GM19099 (cell line): ENCODE data around the gene DCAF17.
A peak's percentile ranks its signal among the peaks of the same experiment; 100 is the strongest.

Experiments
- POLR2A ChIP-seq: IDR thresholded peaks from 3 replicates; pipeline ENCODE4 v1.6.1; 2011; ENCODE audit warnings: low read depth; ENCODE audit not compliant: insufficient read length; ENCODE audit errors: extremely low read depth

DCAF17 gene

DNA sequence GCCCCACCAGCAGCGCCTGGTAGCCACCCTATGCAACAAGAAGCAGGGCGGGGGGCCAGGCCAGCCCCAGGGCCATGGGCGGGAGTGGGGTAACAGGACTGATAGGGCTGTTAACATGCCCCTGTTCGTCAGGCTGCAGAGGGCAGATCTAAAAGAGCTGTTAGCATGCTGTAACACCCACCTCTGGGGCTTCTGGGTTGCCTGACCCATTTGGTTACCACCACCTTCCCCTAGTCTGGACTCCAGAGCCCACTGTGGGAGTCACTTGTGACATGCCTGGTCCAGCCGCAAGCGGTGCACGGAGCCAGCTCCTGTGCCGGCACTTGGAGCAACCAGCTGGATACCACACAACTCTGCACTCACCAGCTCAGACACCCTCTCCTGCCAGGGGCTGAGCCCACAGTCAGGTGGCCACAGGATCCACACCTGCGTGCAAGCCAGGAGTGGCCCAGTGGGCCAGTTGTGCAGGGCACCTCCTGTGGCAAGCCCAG lies 2.3 kb upstream of the DCAF17 start:
- no peak for TF ChIP-seq POLR2A

DNA sequence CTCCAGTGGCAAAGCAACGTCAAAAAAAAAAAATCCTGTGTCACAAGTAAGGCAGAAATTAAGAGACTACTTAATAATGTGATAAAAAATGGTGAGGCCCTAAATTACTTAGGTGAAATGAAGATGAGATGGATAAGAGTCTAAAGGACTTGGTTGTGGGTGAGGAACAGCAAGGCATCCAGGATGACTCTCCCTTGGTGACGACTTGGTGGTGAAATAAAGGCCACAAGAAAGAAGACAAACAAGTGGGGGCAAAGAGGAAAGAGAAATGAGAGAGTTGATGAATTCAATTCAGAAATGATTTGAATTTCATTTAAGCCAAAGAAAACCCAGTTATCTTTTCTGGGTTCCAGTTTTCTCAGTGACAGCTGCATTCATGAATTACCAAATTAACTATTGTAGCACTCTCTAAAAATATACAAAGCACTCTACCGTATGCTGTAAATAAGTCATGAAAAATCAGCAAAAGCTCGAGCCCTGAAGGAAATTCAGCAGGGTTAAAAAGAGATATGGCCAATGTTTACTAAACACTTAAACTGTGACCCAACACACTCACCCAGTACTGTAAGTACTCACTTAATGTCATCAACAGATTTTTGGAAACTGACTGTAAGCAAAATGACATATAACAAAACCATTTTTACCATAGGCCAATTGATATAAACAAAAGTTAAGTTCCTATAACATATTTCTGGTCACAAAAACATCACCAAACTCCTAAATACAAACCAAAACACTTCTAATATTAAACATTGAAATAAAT lies 1.6 kb upstream of the DCAF17 start:
- no peak for TF ChIP-seq POLR2A

DNA sequence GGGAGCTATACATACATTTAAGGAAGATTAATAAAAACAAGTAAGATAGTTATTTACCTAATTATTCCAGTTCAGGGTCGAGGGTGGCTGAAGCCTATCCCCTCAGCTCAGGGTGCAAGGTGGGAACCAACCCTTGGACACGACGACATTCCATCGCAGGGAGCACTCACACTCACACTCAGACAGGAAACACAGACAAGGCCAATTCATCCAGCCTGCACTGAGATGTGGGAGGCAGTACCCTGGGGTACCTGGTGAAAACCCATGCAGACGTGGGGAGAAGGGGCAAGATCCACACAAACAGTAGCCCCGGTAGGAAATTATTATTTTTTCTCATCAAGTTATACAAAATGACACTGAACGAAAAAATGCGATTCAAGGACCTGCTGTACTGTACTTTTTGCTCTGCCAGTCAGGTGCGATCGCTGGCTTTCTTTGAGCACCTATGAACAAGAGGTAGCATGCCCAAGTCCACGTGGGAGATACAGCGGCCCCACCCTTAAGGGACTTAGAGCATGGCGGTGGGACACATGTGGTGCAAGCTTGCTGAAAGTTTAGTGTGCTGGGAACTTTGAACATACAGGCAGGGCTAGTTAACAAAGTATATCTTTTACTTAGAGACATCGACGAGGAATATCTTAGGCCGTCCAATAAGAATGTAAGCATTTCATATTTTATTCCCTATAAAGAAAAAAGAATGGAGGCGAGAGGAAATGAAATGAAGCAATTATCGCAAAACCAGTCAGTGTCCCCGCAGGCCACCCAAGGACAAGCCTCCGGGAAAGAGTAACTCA lies 860 bp upstream of the DCAF17 start:
- TF ChIP-seq POLR2A: no peak

DNA sequence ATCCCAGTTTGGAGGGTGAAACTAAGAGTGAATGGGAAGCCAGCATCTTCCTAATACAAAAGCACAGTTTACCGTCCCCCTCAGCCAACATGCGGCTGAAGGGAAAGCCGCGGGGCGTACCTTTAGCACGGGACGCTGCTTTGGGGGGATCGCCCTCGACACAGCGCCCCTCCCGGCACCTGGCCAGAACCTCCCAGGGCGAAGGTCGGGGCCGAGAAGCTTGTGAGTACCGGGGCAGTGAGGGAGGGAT lies 338 bp upstream of the DCAF17 start, which contains the start of gene METTL8:
TSS of gene METTL8 (minus strand) at position 228 of the 250 bp plus-strand sequence. CDS start 41,805 bp downstream, outside the sequence.
- TF ChIP-seq POLR2A: peak; percentile 73

DNA sequence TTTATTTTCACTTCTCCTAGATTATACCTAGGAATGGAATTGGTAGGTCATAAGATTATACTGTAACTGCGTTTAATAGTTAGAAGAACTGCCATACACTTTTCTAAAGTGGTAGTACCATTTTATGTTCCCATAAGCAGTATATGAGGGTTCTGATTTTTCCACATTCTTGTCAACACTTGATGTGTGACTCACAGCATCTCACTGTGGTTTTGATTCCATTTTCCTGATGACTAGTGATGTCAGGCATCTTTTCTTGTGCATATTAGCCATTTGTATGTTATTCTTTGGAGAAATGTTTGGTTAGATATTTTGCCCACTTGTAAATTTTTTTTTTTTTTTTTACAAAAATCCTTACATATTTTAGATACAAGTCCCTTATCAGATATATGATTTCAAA lies 2.3 kb downstream of the DCAF17 start:
- no peak for TF ChIP-seq POLR2A

DNA sequence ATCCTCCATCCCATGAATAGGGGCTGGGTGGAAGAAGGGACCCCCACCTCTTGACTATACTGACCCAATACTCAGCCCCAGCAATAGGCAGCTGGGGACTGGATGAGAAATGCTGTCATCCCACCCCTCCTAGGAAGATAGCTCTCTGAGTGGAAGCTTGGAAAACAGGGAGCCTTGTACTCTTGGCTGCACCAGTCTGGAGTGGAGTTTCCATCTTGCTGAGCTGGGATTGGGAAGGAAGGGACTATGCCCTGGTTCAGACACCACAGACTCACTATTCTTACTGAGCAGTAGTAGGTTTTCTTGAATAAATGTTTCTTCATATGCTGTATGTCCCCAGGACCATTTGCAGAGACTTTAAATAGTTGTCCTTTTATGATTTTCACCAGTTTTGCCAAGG lies 7.4 kb downstream of the DCAF17 start:
- TF ChIP-seq POLR2A: no peak

DNA sequence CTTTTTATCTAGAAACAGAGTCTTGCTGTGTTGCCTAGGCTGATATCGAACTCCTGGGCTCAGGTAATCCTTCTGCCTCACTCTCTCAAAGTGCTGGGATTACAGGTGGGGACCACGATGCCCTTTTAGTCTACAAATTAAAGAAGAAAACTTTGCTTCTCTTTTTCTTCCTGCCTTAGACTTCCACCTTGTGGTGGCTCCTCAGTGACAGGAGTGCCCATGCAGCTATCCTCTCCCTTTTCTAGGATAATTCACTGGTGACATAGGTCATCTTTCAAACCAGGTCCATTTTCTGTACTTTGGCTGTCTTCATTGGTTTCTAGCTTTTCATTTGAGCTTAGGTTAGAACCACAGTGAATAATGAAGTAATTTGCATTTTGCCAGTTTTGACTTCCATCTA lies 13.6 kb downstream of the DCAF17 start:
- no peak for TF ChIP-seq POLR2A

DNA sequence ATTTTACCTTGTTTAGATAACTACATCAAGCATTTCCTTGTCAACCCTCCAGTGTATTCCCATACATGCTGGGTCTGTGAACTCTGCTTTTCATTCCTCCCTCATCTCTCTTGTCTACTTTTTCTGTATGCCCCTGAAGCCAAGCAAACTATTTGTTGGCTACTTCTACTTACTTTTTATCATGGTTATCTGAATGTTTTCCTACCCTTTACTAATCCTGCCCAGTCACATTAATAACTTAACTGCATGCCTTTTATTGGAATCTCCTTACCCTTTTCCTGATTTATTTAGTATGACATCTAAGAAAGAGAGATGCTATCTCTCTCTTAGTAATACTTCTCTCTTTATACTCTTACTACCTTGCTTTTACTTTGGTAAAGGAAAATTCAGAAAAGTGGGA lies 17.0 kb downstream of the DCAF17 start:
- no peak for TF ChIP-seq POLR2A

DNA sequence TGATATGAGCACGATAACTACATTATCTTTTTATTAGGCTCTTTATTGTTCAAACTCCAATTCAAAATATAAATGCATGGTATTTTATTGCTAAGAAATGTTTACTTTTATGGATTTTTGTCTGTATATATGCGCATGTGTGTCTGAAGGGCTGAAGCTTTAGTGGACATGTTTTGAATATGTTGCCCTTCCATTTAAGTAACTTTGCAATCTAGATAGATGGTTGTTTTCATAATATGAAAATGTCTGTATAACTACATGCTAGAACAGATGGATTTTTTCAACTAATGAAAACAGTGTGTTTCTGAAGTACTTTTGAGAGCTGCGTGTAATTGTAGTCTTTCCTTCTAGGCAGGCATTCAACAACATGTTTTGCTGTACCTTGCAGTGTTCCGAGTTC lies 18.7 kb downstream of the DCAF17 start:
- TF ChIP-seq POLR2A: no peak

DNA sequence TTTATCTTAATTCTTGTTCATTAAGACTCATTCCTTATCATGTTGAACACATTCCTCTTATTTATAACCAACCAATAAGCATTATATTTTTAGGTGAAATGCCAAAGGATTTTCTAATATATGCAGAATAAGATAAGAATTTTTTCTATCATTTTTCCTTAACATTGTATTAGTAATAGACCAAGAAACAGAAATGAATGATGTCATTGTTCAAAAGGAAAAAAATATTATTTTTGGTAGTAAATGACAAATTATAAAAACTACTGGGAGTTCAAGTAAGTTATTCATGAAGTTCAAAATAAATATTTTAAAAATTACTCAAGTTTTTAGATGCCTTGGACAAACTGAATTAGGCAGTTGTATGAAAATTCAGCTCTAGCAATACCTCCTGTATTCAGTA lies 25.5 kb downstream of the DCAF17 start:
- no peak for TF ChIP-seq POLR2A

DNA sequence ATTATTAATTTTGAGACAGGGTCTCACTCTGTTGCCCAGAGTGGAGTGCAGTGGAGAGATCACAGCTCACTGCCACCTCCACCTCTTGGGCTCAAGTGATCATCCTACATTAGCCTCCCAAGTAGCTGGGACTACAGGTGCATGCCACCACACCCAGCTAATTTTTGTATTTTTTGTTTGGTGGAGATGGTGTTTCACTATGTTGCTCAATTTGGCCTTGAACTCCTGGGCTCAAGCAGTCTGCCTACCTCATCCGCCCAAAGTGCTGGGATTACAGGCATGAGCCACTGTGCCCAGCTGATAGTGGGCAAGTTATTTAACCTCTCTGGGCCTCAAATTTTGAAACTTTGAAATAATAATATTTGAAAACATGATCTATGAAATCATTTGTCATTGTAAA lies 26.5 kb downstream of the DCAF17 start:
- no peak for TF ChIP-seq POLR2A

DNA sequence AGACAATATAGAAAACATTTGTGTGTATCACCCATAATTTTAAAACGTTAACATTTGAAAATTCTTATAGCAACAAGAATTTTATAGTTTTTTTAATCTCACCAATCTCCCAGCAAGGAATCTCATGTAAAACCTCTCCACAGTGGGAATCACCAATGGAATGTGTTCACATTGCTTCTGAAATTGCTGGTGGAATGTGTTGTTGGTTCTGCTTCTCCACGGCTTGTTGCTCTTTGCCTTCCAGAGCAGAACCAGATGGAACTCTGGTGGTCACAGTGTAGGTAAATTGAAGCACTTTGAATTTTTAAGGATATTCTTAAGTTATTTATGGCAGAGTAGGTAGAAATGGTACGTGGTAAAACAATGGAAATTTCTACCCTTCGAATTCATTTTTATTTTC lies 35.1 kb downstream of the DCAF17 start:
- no peak for TF ChIP-seq POLR2A

DNA sequence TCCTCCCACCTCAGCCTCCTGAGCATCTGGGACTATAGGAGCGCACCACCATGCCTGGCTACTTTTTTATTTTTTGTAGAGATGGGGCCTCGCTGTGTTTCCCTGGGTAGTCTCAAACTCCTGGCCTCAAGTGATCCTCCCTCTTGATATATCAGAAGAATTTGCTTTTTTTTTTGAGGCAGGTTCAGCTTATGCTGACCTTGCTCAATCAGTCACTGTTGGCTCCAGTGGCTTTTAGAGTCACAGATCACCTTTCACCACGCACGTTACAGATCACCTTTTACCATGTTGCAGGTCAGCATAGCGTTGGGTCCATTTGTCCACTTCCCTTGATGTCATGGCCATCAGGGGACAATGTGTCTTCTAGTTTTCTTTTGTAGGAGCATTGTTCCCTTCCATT lies 36.1 kb downstream of the DCAF17 start:
- TF ChIP-seq POLR2A: no peak

DNA sequence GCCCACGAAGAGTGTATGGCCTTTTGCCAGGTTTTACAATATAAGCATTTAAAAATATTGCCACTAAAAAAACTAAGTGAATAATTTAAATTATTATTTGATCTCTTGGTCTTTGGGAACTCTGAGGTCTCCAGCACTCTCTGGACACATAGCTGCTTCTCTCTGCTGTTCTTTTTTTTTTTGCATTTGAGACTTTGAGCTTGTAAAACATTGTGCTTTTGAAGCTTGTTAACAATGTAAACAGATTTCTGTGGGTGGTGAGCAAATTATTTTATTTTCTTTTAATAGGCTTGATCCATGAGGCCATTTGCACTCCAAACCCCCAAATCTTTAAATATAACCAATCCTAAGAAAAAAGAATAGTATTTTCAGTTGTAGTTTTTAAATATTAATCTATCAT lies 42.0 kb downstream of the DCAF17 start:
- no peak for TF ChIP-seq POLR2A

DNA sequence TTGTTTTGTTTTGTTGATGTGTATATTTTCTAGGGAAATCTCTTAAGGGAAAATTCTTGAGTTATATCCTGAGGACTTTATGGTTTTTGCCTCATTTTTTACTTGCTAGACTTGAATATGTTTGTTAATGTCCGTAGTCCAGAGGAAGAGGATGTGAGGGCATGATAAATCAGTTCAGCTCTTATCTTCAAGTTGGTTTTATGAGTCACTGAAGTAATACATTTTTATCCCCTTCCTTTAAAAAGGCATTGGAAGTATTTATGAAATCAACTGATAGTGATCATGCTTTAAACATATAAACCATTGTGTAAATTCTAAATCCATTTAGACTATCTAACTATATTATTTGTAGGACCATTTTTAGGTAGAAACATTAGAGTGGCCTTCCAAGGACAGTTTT lies 44.3 kb downstream of the DCAF17 start:
- no peak for TF ChIP-seq POLR2A

DNA sequence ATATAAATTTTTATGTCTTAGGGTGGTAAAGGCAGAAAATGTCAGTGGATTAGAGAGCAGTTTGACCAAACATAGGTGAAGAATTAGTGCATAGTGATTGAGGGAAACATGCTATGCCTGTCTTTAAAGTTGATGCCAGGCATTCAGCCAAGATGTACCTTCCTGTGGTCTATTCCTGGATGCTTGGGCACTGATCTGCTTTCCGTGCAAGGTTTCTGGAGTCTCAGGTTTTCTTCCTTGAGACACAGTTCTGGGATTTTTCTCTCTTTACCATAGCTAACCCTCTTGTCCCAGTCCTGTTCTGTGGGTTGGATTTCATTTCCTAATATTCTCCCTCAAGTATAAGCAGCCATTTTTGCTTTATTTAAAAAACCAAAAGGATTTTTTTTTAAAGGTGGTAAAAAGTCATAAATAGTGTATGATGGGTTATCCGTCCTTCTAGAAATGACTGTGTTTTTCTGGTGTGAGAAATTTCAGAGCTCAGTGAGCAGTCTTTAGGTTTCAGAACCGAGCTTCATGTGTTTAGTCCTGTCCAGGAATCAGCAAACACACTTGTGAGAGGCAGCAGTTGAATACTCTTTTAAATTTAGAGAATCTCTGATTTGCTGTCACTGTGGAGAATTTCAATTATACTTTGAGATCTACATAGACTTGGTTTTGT lies 45.3 kb downstream of the DCAF17 start:
- TF ChIP-seq POLR2A: no peak

DNA sequence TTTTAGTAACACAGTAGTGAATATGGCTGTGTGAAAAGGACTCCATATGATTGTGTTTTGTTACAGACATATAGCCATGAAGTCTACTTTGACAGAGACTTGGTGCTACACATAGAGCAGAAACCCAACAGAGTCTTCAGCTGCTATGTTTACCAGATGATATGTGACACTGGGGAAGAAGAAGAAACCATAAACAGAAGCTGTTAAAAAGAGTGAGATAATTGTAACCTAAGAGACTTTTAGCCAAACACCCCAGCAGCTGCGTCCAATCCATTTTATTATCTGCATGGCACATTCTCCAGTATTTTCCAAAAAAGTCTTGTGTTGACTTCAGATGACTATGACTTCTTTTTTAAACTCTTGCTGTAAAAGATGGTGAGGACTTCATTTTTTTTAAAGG lies 46.9 kb downstream of the DCAF17 start:
- TF ChIP-seq POLR2A: no peak

DNA sequence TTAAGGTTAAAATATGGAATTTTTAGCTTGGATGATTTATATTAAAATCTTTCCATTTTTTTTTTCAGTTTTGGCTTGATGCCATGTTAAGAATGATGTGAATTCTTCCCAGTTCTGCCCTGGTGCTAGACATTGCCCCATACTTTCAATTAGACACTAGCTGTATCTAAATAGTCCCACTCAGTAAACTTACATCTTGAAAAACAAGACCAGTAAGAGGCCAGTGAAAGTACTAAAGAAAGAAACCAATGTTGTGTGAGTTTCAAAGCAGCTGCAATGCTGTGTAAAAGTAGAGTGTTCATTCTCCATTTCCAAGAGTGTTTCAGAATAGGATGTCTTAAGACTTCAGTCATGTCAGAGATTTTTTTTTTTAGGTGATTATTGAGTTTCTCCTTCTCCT lies 48.3 kb downstream of the DCAF17 start:
- TF ChIP-seq POLR2A: no peak
